ENCODE measurements around the gene MLXIP.

DNA sequence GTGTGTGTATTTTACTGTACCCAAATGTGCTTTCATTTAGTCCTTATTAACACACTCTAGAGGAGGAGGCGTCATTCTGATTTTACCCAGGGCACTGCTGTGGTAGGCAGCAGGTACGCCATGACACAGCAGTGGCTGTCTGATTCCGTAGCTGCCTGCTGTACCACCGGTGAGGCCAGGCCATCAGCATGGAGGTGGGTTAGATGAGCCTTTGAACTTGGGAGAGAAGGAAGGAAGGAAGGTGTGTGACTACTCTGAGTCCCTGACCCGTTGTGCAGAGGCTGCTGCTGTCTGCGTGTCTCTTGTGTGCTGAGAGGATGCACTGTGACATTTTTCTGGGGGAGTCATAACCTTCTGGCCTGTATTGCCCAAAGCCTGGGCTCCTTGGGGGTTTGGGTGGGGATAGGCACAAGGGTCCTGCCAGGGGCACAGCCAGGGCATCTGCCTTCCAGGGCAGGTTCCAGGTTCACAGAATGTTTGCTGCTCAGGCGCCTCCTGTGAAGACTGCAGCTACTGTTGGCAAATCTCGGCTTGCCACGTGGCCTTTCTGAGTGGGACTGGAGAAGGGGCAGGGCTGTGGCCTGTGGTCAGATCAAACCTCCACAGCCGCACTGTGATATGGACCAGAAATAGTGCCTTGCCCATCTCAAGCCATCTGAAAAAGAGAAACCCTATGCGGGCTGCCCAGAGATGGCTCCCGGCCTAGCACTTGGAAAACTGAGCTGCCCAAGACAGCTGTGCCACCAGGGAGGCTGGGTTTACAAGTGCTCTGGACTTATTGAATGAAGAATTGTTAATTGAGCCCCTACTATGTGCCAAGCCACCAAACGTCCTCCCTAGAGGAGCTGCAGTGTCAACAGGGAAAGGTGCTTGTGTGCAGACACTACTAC is 47.1 kb downstream of the MLXIP start:
- TF ChIP-seq, protein P1, sequence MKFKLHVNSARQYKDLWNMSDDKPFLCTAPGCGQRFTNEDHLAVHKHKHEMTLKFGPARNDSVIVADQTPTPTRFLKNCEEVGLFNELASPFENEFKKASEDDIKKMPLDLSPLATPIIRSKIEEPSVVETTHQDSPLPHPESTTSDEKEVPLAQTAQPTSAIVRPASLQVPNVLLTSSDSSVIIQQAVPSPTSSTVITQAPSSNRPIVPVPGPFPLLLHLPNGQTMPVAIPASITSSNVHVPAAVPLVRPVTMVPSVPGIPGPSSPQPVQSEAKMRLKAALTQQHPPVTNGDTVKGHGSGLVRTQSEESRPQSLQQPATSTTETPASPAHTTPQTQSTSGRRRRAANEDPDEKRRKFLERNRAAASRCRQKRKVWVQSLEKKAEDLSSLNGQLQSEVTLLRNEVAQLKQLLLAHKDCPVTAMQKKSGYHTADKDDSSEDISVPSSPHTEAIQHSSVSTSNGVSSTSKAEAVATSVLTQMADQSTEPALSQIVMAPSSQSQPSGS (IDR thresholded peaks at IDR 0.05; ENCODE audit: low read length) = no peak
- TF ChIP-seq POLR2AphosphoS5 (IDR thresholded peaks at IDR 0.05; ENCODE audit: low read depth, low read length) (no peak), YY1 (IDR thresholded peaks at IDR 0.05; ENCODE audit: low read depth, low read length) (no peak), ASH2L (IDR thresholded peaks at IDR 0.05; ENCODE audit: low read length) (no peak), RNF2 (IDR thresholded peaks at IDR 0.05; ENCODE audit: borderline replicate concordance, low read depth, low read length, missing control alignments, poor library complexity, severe bottlenecking) (no peak), POLR2A (IDR thresholded peaks at IDR 0.05; ENCODE audit: control extremely low read depth in 1 of 2, low read depth in 2 of 2, low read length in 2 of 2) (no peak), MAFK (IDR thresholded peaks at IDR 0.05; ENCODE audit: low read depth, low read length) (no peak), SIX5 (IDR thresholded peaks at IDR 0.05; ENCODE audit: low read depth, low read length) (no peak), KDM1A (IDR thresholded peaks at IDR 0.05; ENCODE audit: borderline replicate concordance, low read length) (no peak), SRF (IDR thresholded peaks at IDR 0.05; ENCODE audit: low read depth, low read length) (no peak)
- TF ChIP-seq, protein P2, sequence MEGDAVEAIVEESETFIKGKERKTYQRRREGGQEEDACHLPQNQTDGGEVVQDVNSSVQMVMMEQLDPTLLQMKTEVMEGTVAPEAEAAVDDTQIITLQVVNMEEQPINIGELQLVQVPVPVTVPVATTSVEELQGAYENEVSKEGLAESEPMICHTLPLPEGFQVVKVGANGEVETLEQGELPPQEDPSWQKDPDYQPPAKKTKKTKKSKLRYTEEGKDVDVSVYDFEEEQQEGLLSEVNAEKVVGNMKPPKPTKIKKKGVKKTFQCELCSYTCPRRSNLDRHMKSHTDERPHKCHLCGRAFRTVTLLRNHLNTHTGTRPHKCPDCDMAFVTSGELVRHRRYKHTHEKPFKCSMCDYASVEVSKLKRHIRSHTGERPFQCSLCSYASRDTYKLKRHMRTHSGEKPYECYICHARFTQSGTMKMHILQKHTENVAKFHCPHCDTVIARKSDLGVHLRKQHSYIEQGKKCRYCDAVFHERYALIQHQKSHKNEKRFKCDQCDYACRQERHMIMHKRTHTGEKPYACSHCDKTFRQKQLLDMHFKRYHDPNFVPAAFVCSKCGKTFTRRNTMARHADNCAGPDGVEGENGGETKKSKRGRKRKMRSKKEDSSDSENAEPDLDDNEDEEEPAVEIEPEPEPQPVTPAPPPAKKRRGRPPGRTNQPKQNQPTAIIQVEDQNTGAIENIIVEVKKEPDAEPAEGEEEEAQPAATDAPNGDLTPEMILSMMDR (IDR thresholded peaks at IDR 0.05; ENCODE audit: control extremely low read depth in 1 of 3, insufficient read depth in 1 of 3, low read depth in 1 of 3, low read length in 3 of 3) = no peak
- TF ChIP-seq, protein P3, sequence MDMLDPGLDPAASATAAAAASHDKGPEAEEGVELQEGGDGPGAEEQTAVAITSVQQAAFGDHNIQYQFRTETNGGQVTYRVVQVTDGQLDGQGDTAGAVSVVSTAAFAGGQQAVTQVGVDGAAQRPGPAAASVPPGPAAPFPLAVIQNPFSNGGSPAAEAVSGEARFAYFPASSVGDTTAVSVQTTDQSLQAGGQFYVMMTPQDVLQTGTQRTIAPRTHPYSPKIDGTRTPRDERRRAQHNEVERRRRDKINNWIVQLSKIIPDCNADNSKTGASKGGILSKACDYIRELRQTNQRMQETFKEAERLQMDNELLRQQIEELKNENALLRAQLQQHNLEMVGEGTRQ (IDR thresholded peaks at IDR 0.05; ENCODE audit: low read length) = no peak
